ENCODE data around the gene ZBTB11. TPM values are rescaled to one million over a fixed set of nuclear protein-coding genes. Genes with fewer than 3 reads are reported as not detected.

Gene ZBTB11
- total RNA-seq, 1 experiment from 2014 or later: 22.4 TPM

- H3K4me1 ChIP-seq (ENCODE audit: insufficient read depth, low read length, poor library complexity, severe bottlenecking): peaks cover 11% of the 10 kb centered on the region
- BruUV-seq (replicated peaks): no TSS peak
- H3K27me3 ChIP-seq (replicated peaks; ENCODE audit: insufficient read depth, low read depth, low read length, poor library complexity): no peaks in the 10 kb centered on the region
- intact Hi-C loops (cut with micrococcal nuclease; ENCODE audit: unreplicated experiment): no loop called here
- no peak for DNase-seq (ENCODE audit: low spot score)
- no peak overlapping the region for H3K27ac ChIP-seq (ENCODE audit: low read depth, low read length, poor library complexity, severe bottlenecking)
- H3K4me3 ChIP-seq (ENCODE audit: low read depth, low read length, poor library complexity, severe bottlenecking): no peak overlapping the region
- TF ChIP-seq CTCF (conservative IDR thresholded peaks at IDR 0.05; ENCODE audit: low read depth, low read length): no peak
- TF ChIP-seq EZH2 (IDR thresholded peaks at IDR 0.05; ENCODE audit: borderline replicate concordance, low read depth, low read length, poor library complexity, severe bottlenecking): no peak
- CTCF ChIA-PET: no interaction called here
- H3K36me3 ChIP-seq (ENCODE audit: insufficient read depth, low read length, poor library complexity, severe bottlenecking): no peaks in the 10 kb centered on the region
- POLR2A ChIA-PET (ENCODE audit: low non-redundant PET): no interaction called here
- no peaks in the 10 kb centered on the region for H3K9me3 ChIP-seq (ENCODE audit: low read depth, low read length, poor library complexity, severe bottlenecking)
These were observed 37.5 kb downstream of the ZBTB11 start for GRCh38 chr3:101639280-101639963.

- ChIA-PET CTCF (no interaction called here), POLR2A (ENCODE audit: low non-redundant PET) (no interaction called here)
- BruUV-seq (replicated peaks): no TSS peak
- Histone ChIP-seq H3K27me3 (replicated peaks; ENCODE audit: insufficient read depth, low read depth, low read length, poor library complexity) (no peaks in the 10 kb centered on the region), H3K27ac (ENCODE audit: low read depth, low read length, poor library complexity, severe bottlenecking) (no peak overlapping the region), H3K36me3 (ENCODE audit: insufficient read depth, low read length, poor library complexity, severe bottlenecking) (no peaks in the 10 kb centered on the region), H3K4me1 (ENCODE audit: insufficient read depth, low read length, poor library complexity, severe bottlenecking) (peaks cover 4% of the 10 kb centered on the region), H3K9me3 (ENCODE audit: low read depth, low read length, poor library complexity, severe bottlenecking) (no peaks in the 10 kb centered on the region), H3K4me3 (ENCODE audit: low read depth, low read length, poor library complexity, severe bottlenecking) (no peak overlapping the region)
- TF ChIP-seq CTCF (conservative IDR thresholded peaks at IDR 0.05; ENCODE audit: low read depth, low read length) (no peak), EZH2 (IDR thresholded peaks at IDR 0.05; ENCODE audit: borderline replicate concordance, low read depth, low read length, poor library complexity, severe bottlenecking) (no peak)
- intact Hi-C loops (cut with micrococcal nuclease; ENCODE audit: unreplicated experiment): no loop called here
- DNase-seq (ENCODE audit: low spot score): no peak
These were observed 38.6 kb downstream of the ZBTB11 start for GRCh38 chr3:101638261-101638745.

GRCh38 chr3:101637451-101637850 is 39.5 kb downstream of the ZBTB11 start:
- no peak for DNase-seq (ENCODE audit: low spot score)
- H3K9me3 ChIP-seq (ENCODE audit: low read depth, low read length, poor library complexity, severe bottlenecking): no peaks in the 10 kb centered on the region
- POLR2A ChIA-PET (ENCODE audit: low non-redundant PET): no interaction called here
- TF ChIP-seq EZH2 (IDR thresholded peaks at IDR 0.05; ENCODE audit: borderline replicate concordance, low read depth, low read length, poor library complexity, severe bottlenecking) (no peak), CTCF (conservative IDR thresholded peaks at IDR 0.05; ENCODE audit: low read depth, low read length) (no peak)
- no peak overlapping the region for H3K27ac ChIP-seq (ENCODE audit: low read depth, low read length, poor library complexity, severe bottlenecking)
- BruUV-seq (replicated peaks): no TSS peak
- no peaks in the 10 kb centered on the region for H3K4me1 ChIP-seq (ENCODE audit: insufficient read depth, low read length, poor library complexity, severe bottlenecking)
- no peaks in the 10 kb centered on the region for H3K36me3 ChIP-seq (ENCODE audit: insufficient read depth, low read length, poor library complexity, severe bottlenecking)
- H3K4me3 ChIP-seq (ENCODE audit: low read depth, low read length, poor library complexity, severe bottlenecking): no peak overlapping the region
- H3K27me3 ChIP-seq (replicated peaks; ENCODE audit: insufficient read depth, low read depth, low read length, poor library complexity): no peaks in the 10 kb centered on the region
- CTCF ChIA-PET: no interaction called here
- intact Hi-C loops (cut with micrococcal nuclease; ENCODE audit: unreplicated experiment): no loop called here

Measured in A673 (cell line).